ENCODE data around the gene AXIN1.

- no peak for TF ChIP-seq CTCF (conservative IDR thresholded peaks at IDR 0.05; ENCODE audit: low read depth, low read length)
- TF ChIP-seq EZH2 (IDR thresholded peaks at IDR 0.05; ENCODE audit: low read length, unreplicated experiment): no peak
- no peak for TF ChIP-seq EZH2phosphoT487 (IDR thresholded peaks at IDR 0.05; ENCODE audit: borderline replicate concordance, low read length)
Observed at GRCh38 chr16:314795-315299, 37.7 kb downstream of the AXIN1 start.

Data from PC-3 (cell line).